ELR (cell line): ENCODE data around the gene LRRC23.
"Not testable (repeated sequence)": the region's sequence is repeated elsewhere in the genome, so short reads cannot be mapped to it uniquely, and the experiment has no call there.

ENCODE experiments used
- DNase-seq: peaks from one replicate; pipeline ENCODE4 v3.0.0-alpha.2; 2015; ENCODE audit warnings: low read depth

The LRRC23 gene

GRCh38 chr12:6902448-6902847 lies 2.2 kb upstream of the LRRC23 start:
- no peak for DNase-seq

DNA sequence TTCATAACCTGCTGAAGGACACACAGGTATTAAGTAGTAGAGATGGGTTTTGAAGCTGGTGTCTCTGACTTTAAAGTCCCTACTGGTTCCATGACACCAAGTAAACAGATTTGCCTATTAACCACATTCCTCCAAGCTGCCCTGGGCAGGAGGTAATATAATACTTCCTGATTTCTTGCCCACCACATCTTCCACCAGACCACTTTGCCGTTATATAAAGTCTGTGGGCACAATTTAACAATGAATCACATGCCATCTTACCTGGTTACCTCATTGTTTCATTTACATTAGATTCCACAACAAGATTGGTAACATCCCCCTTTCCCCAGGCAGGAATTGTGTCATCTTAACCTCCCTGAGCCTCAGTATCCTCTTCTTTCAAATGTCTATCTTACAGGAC lies 900 bp upstream of the LRRC23 start:
- DNase-seq: no peak

DNA sequence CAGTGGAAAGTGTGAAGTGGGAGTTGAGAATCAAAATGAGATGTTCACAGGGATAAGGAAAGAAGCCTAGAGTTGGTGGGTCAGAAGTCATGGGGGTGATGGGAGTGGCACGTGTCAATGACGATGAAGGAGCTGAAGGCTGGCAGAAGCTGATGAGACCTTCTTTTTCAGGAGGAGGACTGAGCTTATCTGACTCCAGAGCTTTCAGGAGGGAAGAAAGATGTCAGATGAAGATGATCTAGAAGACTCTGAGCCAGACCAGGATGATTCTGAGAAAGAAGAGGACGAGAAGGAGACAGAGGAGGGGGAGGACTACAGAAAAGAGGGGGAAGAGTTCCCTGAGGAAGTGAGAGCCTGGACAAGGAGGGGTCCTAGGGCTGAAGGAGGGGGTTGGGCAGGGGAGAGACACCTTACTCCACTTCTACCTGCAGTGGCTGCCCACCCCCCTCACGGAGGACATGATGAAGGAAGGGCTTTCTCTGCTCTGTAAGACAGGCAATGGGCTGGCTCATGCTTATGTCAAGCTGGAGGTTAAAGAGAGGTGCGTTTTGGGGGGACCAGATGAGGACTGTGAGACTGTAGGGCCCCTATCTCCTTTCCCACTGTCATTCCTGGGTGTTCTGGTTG lies 905 bp downstream of the LRRC23 start:
- no peak for DNase-seq

DNA sequence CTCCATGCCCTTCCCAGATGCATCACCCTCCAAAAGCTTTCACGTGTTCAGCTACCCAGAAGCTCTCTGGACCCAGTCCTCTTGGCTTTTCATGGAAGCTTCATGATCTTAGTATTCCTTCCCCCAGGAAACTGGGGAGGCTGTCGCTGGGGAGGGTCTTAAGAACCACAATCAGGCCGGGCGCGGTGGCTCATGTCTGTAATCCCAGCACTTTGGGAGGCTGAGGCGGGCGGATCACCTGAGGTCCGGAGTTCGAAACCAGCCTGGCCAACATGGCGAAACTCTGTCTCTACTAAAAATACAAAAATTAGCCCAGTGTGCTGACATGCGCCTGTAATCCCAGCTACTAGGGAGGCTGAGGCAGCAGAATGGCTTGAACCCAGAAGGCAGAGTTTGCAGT lies 3.5 kb downstream of the LRRC23 start:
- not testable (repeated sequence) for DNase-seq

- DNase-seq: no peak
These were observed 5.0 kb downstream of the LRRC23 start for GRCh38 chr12:6909421-6910145.

DNA sequence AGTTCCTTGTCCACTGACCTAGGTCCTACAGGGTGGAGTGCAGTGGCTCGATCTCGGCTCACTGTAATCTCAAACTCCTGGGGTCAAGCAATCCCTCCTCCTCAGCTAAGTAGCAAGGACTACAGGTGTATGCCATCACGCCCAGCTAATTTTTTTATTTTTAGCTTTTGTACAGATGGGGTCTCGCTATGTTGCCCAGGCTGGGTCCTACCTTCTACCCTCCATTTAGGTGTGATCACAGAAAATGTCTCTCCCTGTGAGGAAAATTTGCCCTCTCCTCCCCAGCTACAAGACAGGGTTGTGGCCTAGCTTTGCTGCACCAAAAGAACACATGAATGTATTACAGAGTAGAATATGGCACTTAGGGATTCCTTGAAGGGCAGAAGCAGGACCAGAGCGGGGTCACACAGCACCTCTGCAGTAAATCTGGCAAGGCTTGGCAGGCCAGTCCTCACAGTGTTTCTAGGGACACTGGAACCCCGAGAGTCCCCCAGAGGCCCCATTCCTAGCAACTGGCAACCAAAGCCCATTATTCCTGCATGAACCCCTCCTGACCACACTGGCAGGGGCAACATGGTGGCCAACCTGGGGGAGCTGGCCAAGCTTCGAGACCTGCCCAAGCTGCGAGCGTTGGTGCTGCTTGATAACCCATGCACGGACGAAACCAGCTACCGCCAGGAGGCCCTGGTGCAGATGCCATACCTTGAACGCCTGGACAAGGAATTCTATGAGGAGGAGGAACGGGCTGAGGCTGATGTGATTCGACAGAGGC lies 7.7 kb downstream of the LRRC23 start:
- DNase-seq: no peak

GRCh38 chr12:6914246-6914946 lies 9.8 kb downstream of the LRRC23 start, which contains the start of gene ENO2:
Gene ENO2 (plus strand): TSS chr12:6914580. CDS start chr12:6915833, 1,253 bp downstream.
- peak; percentile 83 for DNase-seq

- DNase-seq: peak; percentile 47
These were observed 10.5 kb downstream of the LRRC23 start for GRCh38 chr12:6914947-6915788.

DNA sequence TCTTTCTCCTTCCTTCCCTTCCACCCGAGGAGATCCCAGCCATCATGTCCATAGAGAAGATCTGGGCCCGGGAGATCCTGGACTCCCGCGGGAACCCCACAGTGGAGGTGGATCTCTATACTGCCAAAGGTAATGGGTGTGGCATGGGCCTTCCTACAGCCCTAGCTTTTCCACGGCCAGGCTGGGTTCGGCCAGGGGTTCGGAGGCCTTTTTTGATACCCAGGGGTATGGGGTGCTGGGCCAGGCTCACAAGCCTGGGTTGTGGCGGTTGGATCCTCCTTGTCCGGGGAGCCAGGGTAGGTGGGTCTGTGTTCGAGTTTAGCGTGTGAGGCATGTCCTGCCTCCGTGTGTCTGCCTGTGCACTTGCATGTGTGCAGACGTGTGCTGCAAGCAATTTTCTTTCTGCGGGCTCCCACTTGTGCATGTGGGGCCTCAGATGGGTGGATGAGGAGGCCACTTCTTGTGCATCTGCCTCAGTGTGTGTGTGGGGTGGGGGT lies 11.2 kb downstream of the LRRC23 start:
- no peak for DNase-seq

- no peak for DNase-seq
These were observed 12.0 kb downstream of the LRRC23 start for GRCh38 chr12:6916426-6917200.

GRCh38 chr12:6917491-6918231 lies 13.0 kb downstream of the LRRC23 start:
- DNase-seq: peak; percentile 85

DNA sequence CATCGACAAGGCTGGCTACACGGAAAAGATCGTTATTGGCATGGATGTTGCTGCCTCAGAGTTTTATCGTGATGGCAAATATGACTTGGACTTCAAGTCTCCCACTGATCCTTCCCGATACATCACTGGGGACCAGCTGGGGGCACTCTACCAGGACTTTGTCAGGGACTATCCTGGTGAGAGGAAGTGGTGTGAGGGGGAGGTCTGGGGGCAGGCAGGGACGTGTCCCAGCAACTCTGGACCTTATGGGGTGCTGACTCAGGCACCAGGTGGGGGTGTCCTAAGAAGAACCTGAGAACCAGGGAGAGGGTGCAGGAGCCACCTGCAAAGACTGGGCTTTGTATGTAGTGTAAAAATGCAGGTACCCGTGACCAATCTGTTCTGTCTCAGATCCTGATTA lies 15.0 kb downstream of the LRRC23 start:
- no peak for DNase-seq

DNA sequence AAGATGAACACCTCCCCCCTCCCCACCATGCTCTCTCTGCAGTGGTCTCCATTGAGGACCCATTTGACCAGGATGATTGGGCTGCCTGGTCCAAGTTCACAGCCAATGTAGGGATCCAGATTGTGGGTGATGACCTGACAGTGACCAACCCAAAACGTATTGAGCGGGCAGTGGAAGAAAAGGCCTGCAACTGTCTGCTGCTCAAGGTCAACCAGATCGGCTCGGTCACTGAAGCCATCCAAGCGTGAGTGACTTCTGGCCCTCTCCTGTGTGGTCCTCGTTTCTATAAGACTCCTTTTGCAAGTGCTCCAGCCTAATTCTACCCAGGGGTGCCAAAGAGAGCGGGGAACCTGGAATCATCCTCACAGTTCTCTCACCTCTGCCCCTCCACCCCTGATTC lies 16.9 kb downstream of the LRRC23 start:
- DNase-seq: no peak

- no peak for DNase-seq
These were observed 17.6 kb downstream of the LRRC23 start for GRCh38 chr12:6921996-6922946.

DNA sequence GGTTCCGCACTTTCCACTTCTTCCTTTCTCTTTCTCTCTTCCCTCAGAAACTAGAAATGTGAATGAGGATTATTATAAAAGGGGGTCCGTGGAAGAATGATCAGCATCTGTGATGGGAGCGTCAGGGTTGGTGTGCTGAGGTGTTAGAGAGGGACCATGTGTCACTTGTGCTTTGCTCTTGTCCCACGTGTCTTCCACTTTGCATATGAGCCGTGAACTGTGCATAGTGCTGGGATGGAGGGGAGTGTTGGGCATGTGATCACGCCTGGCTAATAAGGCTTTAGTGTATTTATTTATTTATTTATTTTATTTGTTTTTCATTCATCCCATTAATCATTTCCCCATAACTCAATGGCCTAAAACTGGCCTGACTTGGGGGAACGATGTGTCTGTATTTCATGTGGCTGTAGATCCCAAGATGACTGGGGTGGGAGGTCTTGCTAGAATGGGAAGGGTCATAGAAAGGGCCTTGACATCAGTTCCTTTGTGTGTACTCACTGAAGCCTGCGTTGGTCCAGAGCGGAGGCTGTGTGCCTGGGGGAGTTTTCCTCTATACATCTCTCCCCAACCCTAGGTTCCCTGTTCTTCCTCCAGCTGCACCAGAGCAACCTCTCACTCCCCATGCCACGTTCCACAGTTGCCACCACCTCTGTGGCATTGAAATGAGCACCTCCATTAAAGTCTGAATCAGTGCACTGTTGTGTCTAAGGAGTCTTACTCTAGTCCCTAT lies 18.5 kb downstream of the LRRC23 start:
- DNase-seq: no peak

- DNase-seq: no peak
These were observed 19.2 kb downstream of the LRRC23 start for GRCh38 chr12:6923851-6924250.

DNA sequence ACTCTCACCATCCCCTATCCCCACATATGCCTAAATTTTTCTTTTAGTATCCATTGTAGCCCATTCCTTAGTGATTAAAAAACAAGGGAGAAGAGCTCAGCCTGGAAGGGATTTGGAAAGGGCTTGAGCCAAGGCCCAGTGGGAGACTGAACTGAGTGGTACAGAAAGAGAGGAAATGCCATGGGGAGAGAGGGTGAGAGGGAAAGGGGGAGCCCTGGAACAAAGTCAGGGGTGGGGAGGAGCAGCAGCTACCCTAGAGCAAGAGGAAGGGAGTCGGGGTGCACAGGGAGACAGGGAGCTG lies 20.6 kb downstream of the LRRC23 start:
- no peak for DNase-seq
